H1 (cell line): ENCODE data around the gene ST6GALNAC3.
"Not testable (repeated sequence)": the region's sequence is repeated elsewhere in the genome, so short reads cannot be mapped to it uniquely, and the experiment has no call there.

Source experiments
- CHD1 ChIP-seq: IDR thresholded peaks from 2 replicates; pipeline ENCODE4 v1.6.1; 2012; ENCODE audit warnings: low read depth, low read length, improper control_type of control experiment
- EGR1 ChIP-seq: IDR thresholded peaks from 2 replicates; pipeline ENCODE4 v1.6.1; 2011; ENCODE audit warnings: low read depth, low read length, borderline replicate concordance
- KDM1A ChIP-seq: fragments of 200-600, 300-600 bp; sonication (generic); IDR thresholded peaks from 2 replicates; pipeline ENCODE4 v1.7.1; 2016; ENCODE audit warnings: mild to moderate bottlenecking, low read length, borderline replicate concordance
- NANOG ChIP-seq: IDR thresholded peaks from 2 replicates; pipeline ENCODE4 v1.6.1; 2011; ENCODE audit warnings: low read length, low read depth, mild to moderate bottlenecking, inconsistent platforms; ENCODE audit not compliant: insufficient read depth, poor library complexity, severe bottlenecking
- RNF2 ChIP-seq: fragments of 200-900, 300-1000 bp; sonication (generic); IDR thresholded peaks from 2 replicates; pipeline ENCODE4 v1.7.1; 2016; ENCODE audit warnings: borderline replicate concordance, low read depth, mild to moderate bottlenecking, antibody characterized with exemption, low read length; ENCODE audit not compliant: poor library complexity, severe bottlenecking; ENCODE audit errors: missing control alignments
- SIX5 ChIP-seq: IDR thresholded peaks from 2 replicates; pipeline ENCODE4 v1.6.1; 2011; ENCODE audit warnings: mild to moderate bottlenecking, low read depth, low read length
- SUZ12 ChIP-seq: fragments of 200-600 bp; sonication (generic); IDR thresholded peaks from 2 replicates; pipeline ENCODE4 v1.6.1; 2012; ENCODE audit warnings: mild to moderate bottlenecking, inconsistent platforms, low read length, moderate library complexity, mixed read lengths
- YY1 ChIP-seq: IDR thresholded peaks from 2 replicates; pipeline ENCODE4 v1.6.1; 2011; ENCODE audit warnings: low read depth, mild to moderate bottlenecking, low read length
- TF ChIP-seq, protein P1 (sequence below), 3 experiments: IDR thresholded peaks; 1 replicate in 2 of 3; 2 replicates in 1 of 3; pipeline versions ENCODE4 v1.5.1 to v1.6.1; 2011; ENCODE audit warnings: low read length in 3 of 3, mild to moderate bottlenecking in 3 of 3, inconsistent platforms in 2 of 3, low read depth in 1 of 3, moderate library complexity in 1 of 3; ENCODE audit not compliant: insufficient read depth in 1 of 3; ENCODE audit errors: control extremely low read depth in 1 of 3
- TF ChIP-seq, protein P2 (sequence below): IDR thresholded peaks from 2 replicates; pipeline ENCODE4 v1.6.1; 2012; ENCODE audit warnings: low read length, inconsistent platforms

- TF ChIP-seq YY1, KDM1A, CHD1, NANOG, EGR1, SIX5, SUZ12, RNF2: not testable (repeated sequence)
- TF ChIP-seq, protein P1, sequence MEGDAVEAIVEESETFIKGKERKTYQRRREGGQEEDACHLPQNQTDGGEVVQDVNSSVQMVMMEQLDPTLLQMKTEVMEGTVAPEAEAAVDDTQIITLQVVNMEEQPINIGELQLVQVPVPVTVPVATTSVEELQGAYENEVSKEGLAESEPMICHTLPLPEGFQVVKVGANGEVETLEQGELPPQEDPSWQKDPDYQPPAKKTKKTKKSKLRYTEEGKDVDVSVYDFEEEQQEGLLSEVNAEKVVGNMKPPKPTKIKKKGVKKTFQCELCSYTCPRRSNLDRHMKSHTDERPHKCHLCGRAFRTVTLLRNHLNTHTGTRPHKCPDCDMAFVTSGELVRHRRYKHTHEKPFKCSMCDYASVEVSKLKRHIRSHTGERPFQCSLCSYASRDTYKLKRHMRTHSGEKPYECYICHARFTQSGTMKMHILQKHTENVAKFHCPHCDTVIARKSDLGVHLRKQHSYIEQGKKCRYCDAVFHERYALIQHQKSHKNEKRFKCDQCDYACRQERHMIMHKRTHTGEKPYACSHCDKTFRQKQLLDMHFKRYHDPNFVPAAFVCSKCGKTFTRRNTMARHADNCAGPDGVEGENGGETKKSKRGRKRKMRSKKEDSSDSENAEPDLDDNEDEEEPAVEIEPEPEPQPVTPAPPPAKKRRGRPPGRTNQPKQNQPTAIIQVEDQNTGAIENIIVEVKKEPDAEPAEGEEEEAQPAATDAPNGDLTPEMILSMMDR (IDR thresholded peaks at IDR 0.05; ENCODE audit: control extremely low read depth in 1 of 3, insufficient read depth in 1 of 3, low read depth in 1 of 3, low read length in 3 of 3), result not testable (repeated sequence)
- TF ChIP-seq, protein P2, sequence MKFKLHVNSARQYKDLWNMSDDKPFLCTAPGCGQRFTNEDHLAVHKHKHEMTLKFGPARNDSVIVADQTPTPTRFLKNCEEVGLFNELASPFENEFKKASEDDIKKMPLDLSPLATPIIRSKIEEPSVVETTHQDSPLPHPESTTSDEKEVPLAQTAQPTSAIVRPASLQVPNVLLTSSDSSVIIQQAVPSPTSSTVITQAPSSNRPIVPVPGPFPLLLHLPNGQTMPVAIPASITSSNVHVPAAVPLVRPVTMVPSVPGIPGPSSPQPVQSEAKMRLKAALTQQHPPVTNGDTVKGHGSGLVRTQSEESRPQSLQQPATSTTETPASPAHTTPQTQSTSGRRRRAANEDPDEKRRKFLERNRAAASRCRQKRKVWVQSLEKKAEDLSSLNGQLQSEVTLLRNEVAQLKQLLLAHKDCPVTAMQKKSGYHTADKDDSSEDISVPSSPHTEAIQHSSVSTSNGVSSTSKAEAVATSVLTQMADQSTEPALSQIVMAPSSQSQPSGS, result not testable (repeated sequence)
Observed at GRCh38 chr1:76242587-76242986, 168.0 kb downstream of the ST6GALNAC3 start.
